Measurements from ENCODE around the gene FRMD7.

The FRMD7 gene

GRCh38 chrX:132068405-132068804, 59.4 kb downstream of the FRMD7 start (continued):
- no peak for TF ChIP-seq CSRNP3 (CRISPR knock-in tag; IDR thresholded peaks at IDR 0.05)
- TF ChIP-seq ARNTL (CRISPR knock-in tag; IDR thresholded peaks at IDR 0.05; ENCODE audit: borderline replicate concordance, low read depth), result no peak

DNA sequence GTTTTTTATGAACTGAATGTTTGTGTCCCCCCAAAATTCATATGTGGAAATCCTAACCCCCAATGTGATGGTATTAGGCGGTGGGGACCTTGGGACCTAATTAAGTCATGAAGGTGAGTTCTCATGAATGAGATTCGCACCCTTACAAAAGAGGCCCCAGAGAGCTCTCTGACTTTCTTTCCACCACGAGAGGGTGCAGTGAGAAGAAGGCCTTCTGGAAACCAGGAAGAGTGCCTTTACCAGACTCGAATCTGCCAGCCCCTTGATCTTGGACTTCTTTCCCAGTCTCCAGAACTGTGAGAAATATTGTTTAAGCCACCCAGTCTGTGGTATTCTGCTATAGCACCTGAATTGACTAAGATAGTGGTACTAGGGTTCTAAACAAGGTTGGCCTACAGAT, 64.0 kb downstream of the FRMD7 start:
- TF ChIP-seq CSRNP3 (CRISPR knock-in tag; IDR thresholded peaks at IDR 0.05) (no peak), SNAI2 (CRISPR knock-in tag; IDR thresholded peaks at IDR 0.05) (no peak), ZNF565 (CRISPR knock-in tag; conservative IDR thresholded peaks at IDR 0.05; ENCODE audit: low read depth) (no peak)
- no peak for ATAC-seq

DNA sequence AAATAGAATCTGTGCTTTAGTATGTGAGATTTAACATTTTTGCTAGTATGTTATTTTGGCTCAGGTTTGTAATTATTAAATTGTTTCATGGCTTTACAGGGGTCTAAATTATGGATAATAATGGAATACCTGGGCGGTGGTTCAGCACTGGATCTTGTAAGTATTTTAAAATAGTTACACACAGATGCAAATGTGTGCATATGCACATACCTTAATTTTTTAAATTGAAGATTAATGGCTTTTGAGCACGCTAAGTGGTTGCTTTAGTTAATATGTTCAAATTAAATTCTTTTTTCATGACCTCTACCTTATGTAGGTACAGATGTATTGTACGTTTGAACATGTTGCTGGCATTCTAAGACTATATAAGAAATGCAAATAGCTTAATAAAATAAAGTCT, 64.5 kb downstream of the FRMD7 start:
- TF ChIP-seq TCF4 (CRISPR knock-in tag; IDR thresholded peaks at IDR 0.05; ENCODE audit: borderline replicate concordance), result no peak
- TF ChIP-seq, protein P1, sequence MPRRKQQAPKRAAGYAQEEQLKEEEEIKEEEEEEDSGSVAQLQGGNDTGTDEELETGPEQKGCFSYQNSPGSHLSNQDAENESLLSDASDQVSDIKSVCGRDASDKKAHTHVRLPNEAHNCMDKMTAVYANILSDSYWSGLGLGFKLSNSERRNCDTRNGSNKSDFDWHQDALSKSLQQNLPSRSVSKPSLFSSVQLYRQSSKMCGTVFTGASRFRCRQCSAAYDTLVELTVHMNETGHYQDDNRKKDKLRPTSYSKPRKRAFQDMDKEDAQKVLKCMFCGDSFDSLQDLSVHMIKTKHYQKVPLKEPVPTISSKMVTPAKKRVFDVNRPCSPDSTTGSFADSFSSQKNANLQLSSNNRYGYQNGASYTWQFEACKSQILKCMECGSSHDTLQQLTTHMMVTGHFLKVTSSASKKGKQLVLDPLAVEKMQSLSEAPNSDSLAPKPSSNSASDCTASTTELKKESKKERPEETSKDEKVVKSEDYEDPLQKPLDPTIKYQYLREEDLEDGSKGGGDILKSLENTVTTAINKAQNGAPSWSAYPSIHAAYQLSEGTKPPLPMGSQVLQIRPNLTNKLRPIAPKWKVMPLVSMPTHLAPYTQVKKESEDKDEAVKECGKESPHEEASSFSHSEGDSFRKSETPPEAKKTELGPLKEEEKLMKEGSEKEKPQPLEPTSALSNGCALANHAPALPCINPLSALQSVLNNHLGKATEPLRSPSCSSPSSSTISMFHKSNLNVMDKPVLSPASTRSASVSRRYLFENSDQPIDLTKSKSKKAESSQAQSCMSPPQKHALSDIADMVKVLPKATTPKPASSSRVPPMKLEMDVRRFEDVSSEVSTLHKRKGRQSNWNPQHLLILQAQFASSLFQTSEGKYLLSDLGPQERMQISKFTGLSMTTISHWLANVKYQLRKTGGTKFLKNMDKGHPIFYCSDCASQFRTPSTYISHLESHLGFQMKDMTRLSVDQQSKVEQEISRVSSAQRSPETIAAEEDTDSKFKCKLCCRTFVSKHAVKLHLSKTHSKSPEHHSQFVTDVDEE (CRISPR knock-in tag; IDR thresholded peaks at IDR 0.05), result no peak
- ATAC-seq, result no peak

DNA sequence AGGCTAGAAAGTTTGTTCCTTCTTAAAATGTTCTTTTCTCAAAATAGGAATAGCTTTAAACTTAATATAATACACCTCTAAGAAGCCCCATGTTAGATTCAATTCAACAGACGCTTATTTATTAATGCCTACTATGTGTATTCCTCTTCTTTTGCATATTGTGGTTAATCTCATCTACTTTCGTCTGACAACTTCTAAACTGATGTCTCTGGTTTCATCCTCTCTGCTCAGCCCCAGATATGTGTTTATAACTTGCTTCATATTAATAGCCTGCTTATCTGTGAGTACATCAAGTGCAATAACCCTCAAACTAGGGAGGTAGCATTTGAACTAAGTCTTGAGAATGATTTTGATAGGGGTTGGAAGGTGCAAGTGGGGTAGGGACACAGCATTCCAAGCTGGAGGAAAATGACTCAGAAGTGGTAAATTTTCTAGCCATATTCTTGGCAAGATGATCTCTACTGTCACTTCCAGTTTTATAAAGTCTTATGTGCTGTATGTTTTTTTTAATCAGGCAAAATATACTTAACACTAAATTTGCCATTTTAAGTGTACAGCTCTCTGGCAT, 67.8 kb downstream of the FRMD7 start:
- peak; percentile 69 for ATAC-seq
- TF ChIP-seq ZC3H10 (CRISPR knock-in tag; IDR thresholded peaks at IDR 0.05) (no peak), RARB (CRISPR knock-in tag; IDR thresholded peaks at IDR 0.05) (no peak), ZNF70 (CRISPR knock-in tag; IDR thresholded peaks at IDR 0.05) (no peak), SNAI2 (CRISPR knock-in tag; IDR thresholded peaks at IDR 0.05) (no peak), ISL1 (CRISPR knock-in tag; IDR thresholded peaks at IDR 0.05) (no peak), PPARA (CRISPR knock-in tag; IDR thresholded peaks at IDR 0.05; ENCODE audit: borderline replicate concordance) (no peak), OSR1 (CRISPR knock-in tag; IDR thresholded peaks at IDR 0.05) (no peak), BACH2 (CRISPR knock-in tag; IDR thresholded peaks at IDR 0.05; ENCODE audit: borderline replicate concordance) (no peak), CSDC2 (CRISPR knock-in tag; IDR thresholded peaks at IDR 0.05) (no peak), TCF4 (CRISPR knock-in tag; IDR thresholded peaks at IDR 0.05; ENCODE audit: borderline replicate concordance) (no peak), ZFP30 (CRISPR knock-in tag; IDR thresholded peaks at IDR 0.05) (no peak), ARNTL (CRISPR knock-in tag; IDR thresholded peaks at IDR 0.05; ENCODE audit: borderline replicate concordance, low read depth) (no peak)
- TF ChIP-seq, protein P1 (CRISPR knock-in tag; IDR thresholded peaks at IDR 0.05), result no peak
- TF ChIP-seq, protein P2, sequence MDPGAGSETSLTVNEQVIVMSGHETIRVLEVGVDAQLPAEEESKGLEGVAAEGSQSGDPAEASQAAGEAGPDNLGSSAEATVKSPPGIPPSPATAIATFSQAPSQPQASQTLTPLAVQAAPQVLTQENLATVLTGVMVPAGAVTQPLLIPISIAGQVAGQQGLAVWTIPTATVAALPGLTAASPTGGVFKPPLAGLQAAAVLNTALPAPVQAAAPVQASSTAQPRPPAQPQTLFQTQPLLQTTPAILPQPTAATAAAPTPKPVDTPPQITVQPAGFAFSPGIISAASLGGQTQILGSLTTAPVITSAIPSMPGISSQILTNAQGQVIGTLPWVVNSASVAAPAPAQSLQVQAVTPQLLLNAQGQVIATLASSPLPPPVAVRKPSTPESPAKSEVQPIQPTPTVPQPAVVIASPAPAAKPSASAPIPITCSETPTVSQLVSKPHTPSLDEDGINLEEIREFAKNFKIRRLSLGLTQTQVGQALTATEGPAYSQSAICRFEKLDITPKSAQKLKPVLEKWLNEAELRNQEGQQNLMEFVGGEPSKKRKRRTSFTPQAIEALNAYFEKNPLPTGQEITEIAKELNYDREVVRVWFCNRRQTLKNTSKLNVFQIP (CRISPR knock-in tag; IDR thresholded peaks at IDR 0.05; ENCODE audit: borderline replicate concordance, low read depth), result no peak
- TF ChIP-seq, protein P3, sequence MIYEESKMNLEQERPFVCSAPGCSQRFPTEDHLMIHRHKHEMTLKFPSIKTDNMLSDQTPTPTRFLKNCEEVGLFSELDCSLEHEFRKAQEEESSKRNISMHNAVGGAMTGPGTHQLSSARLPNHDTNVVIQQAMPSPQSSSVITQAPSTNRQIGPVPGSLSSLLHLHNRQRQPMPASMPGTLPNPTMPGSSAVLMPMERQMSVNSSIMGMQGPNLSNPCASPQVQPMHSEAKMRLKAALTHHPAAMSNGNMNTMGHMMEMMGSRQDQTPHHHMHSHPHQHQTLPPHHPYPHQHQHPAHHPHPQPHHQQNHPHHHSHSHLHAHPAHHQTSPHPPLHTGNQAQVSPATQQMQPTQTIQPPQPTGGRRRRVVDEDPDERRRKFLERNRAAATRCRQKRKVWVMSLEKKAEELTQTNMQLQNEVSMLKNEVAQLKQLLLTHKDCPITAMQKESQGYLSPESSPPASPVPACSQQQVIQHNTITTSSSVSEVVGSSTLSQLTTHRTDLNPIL (CRISPR knock-in tag; IDR thresholded peaks at IDR 0.05; ENCODE audit: low read depth), result no peak
